SW 1271 (cell line): Measurements from ENCODE around the gene AMT.

Experiments used
- DNase-seq, 2 experiments: peaks; one replicate each; lab custom pipeline; 2025; lab: John Stamatoyannopoulos, UW

The AMT gene

GRCh38 chr3:49388289-49388820 lies 33.9 kb downstream of the AMT start:
- DNase-seq = no peak

DNA sequence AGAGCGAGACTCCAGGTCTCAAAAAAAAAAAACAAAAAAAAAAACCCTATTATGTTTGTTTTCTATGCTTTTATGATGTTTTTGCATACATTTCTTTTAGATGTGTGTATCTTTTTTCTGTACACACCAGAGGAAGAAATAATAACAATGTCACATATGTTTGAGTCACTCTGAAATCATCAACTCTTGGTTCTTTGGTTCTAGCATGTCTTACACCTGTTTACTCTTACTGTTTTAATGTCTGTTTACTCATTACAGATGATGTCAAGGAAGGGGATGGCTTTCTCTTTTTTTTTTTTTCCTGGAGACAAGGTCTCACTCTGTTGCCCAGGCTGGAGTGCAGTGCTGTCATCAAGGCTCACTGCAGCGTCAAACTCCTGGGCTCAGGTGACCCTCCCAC lies 34.6 kb downstream of the AMT start:
- DNase-seq = peak in 1 of 2 experiments; percentile 7

DNA sequence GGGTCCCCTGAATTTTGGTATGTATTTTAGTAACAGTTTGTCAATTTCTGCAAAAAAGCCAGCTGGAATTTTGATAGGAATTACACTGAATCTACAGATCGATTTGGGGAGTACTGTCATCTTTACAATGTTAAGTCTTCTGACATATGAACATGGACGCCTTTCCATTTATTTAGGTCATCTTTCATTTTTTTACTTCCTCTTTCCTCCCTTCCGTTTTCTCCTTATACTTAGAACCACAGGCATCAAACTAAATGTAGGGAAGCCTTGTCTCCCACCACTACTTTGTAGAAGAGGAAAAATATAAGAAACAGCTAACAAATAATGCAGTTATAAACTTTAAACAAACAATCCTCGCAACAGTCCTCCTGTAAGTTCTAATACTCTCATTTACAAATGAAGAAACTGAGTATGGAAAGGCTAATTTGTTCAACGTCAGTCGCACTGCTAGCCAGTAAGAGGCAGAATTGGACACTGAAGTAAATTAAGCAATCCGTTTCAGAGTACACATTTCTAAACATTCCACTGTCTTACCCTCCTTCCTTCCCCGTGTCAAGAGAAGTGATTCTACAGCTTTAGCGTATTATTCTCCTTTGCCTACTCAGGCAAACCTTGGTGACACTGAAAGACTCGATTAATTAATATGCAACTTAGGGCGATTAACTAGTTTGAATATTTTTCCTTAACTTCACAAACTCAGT lies 36.1 kb downstream of the AMT start:
- no peak for DNase-seq

- no peak for DNase-seq
Observed at GRCh38 chr3:49385617-49386016, 36.7 kb downstream of the AMT start.

GRCh38 chr3:49383387-49383786 lies 38.9 kb downstream of the AMT start:
- DNase-seq = no peak

GRCh38 chr3:49378249-49378895 lies 43.9 kb downstream of the AMT start:
- DNase-seq = peak; percentile 9 to 43

DNA sequence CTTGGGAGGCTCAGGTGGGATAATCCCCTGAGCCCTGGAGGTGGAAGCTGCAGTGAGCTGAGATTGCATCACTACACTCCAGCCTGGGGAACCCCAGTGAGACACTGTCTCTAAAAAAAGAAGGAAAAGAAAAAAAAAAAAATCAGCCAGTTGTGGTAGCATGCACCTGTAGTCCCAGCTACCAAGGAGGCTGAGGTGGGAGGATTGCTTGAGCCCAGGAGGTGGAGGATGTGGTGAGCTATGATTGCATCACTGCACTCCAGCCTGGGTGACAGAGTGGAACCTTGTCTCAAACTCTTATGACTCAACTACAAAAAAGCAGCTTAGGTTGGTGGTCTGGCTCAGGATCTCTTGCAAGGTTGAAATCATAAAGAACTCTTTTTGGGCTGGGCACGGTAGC lies 44.8 kb downstream of the AMT start:
- peak in 1 of 2 experiments; percentile 38 for DNase-seq

- DNase-seq = no peak
Observed at GRCh38 chr3:49371946-49372345, 50.3 kb downstream of the AMT start.

- no peak for DNase-seq
Observed at GRCh38 chr3:49370585-49371290, 51.5 kb downstream of the AMT start.
